ENCODE results near the gene SNRNP27.
"Not testable (repeated sequence)": the region's sequence is repeated elsewhere in the genome, so short reads cannot be mapped to it uniquely, and the experiment has no call there.

The SNRNP27 gene

DNA sequence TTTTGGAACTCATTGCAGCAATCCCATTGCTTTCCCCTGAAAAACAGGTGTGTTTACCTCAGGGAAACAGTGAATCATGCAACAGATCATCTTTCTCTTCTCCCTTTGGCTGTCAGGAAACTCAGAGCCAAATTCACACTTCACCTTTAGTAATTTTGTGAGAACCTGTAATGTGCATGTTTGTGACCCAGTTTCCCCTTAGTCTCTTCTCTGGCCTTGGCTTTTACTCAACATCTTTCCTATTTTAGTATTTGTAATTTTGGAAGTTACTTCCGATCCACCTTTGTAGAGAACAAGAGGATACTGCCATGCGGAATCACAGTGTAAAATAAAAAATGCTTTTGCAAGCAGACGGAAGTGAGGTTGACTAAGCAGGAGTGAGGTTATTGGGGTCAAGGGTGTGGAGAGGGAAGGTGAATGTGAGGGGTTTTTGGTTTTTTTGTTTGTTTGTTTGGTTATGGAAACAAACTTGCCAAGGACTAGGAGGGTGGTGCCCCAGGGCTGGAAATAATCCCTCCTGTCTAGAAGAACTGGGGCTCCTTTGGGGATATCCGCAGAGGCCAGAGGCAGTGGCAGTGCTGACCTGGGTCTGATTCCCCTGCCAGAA lies 53.7 kb downstream of the SNRNP27 start:
- no peak for DNase-seq

DNA sequence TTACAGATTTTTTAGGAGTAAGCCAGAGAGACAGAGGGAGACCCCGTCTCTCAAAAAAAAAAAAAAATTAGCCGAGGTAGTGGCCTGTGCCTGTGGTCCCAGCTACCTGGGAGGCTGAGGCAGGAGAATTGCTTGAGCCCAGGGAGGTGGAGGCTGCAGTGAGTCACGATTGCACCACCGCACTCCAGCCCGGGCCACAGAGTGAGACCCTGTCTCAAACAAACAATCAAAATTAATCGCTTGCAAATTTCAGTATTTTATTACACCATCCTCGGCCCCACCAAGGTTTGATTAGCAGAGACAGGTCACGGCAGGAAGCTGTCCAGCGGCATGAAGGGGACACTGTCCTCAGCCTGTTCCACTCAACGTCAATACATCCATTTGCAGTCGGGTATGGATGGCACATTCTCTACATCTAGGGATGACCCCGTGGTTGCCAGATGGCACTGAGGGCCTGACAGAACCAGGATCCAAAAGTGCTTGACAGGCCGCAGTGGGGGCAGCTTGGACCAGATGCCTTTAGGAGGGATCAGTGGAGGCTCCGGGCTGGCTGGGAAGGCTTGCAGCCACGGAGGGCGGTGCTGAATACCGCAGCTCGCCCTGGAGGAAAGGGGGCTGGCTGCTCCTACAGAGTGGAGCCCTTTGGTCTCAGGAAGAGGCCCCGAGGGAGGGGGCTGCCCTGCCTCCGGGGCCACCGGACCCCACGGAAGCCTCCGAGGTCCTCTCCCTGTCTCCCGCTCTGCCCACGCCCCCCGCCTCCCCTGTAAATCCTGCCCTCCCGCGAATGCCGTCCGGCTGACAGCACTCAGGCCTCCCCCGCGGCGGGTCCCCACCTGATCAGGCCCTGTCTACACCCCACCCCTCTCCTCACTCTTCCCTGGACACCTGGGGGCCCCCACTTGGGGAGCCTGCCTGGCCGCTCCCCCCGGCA lies 54.5 kb downstream of the SNRNP27 start:
- DNase-seq: no peak

DNA sequence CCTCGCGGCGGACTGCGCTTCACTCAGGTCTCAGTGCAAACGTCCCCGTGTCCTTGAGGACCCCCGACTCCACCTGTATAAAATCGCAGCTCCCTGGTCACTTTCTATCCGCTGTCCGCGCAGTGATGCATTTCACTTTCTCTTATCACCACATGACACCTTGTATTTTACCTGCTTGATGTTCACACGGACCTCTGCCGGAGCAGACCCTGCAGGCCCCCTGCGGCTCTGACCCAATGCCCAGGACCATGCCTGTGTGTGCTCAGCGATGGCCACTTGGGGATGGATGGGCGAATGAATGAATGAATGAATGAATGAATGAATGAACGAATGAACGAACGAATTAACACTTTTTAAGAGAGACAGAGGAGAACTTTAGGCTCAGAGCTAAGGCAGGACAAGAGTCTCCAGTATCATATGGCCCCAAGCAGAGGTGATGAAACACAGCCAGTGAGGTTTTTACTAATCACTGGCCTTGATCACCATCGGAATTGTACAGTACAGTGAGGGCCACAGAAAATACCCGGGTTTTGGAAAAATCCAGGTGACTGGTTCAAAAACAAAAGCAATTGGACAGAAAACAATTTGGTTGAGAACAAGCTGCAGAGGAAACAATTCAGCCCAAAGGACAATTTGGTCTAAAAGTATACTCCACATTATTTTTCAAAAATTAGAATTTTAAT lies 55.3 kb downstream of the SNRNP27 start:
- DNase-seq: no peak

DNA sequence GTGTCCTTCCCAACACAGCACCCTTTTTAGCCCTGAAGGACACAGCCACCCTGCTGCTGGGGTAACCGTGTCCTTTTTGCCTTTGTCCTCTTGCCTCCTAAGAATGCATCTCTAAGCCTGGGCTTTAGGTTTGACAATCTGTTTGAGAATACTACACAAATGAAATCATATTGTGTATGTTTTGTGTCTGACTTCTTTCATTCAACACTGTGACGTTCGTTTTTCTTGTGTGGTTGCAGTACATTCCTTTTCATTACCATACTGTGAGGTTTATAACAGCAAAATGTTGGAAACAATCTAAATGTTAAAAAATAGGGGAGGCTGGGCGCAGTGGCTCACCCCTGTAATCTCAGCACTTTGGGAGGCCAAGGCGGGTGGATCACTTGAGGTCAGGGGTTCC lies 56.5 kb downstream of the SNRNP27 start:
- no peak for DNase-seq

- not testable (repeated sequence) for DNase-seq
Observed at GRCh38 chr2:69950671-69951070, 56.9 kb downstream of the SNRNP27 start.

DNA sequence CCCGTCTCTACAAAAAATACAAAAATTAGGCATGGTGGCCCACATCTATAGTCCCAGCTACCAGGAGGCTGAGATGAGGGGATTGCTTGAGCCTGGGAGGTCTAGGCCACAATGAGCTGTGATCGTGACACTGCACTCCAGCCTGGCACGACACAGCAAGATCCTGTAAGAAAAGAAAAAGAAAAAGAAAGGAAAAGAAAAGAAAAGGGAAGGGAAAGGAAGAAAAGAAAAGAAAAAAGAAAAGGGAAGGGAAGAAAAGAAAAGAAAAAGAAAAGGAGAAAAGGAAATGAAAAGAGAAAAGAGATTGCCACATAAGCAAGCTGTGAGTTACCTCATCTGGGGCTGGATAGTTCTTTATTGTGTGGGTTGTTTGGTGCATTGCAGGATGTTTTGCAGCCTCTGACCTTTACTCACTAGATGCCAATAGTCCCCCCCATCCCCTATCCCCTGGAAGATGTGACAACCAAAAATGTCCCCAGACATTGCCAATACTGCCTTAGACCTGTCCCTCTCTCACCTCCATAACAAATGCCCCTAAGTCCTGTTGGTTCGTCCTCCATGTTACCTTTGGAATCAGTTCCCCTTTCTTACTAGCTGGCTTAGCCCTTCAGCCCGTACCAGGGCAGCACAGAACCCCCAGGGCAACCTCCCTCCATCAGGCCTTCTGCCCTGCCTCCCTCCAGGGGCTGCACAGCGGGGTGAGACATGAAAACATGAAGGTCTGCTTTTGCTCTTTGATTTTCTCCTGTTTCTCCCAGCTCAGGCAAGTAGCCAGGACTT lies 58.8 kb downstream of the SNRNP27 start:
- no peak for DNase-seq

DNA sequence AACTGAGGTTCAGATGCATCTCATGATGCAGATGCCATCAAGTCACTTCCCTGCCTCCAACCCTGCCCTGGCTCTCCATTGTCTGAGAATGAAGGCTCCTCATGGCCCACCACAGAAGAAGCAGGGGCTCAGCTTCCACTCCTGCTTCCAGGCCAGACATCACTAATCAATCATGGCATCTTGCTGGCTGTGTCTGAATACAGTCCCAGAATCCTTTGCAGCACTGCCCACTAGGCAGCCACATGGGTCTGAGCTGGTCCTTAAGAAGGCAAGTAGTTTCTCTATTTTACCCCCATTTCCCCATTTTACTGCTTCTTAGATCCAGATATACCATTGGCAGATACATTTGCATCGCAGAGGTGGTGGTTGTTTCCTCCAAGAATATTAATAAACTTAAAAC lies 60.3 kb downstream of the SNRNP27 start:
- no peak for DNase-seq
